NCI-H226 (cell line): ENCODE results near the gene HNRNPD.
"Not testable (repeated sequence)": the region's sequence is repeated elsewhere in the genome, so short reads cannot be mapped to it uniquely, and the experiment has no call there.

Experiments
- DNase-seq: peaks from one replicate; pipeline ENCODE4 v3.0.0-alpha.2; 2015

The HNRNPD gene

GRCh38 chr4:82373816-82374625 lies at the start of gene HNRNPD:
HNRNPD (minus strand) TSS chr4:82373991; CDS start chr4:82373678, 313 bp downstream.
- DNase-seq: peak; percentile 99

DNA sequence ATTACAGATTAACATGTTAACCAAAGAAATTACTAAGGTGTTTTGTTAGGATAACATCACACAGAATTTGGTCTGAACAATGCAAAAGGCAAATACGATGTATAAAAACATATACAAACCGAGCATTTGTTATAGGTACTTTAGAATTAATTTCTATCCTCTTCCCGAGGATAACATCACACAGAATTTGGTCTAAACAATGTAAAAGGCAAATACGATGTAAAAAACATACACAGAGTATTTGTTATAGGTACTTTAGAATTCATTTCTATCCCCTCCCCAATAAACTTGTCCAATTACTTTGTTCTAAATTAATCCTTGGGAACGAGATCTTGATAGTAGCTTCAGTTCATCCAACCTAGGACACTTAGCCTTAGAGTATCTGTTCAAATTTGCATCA lies 48.8 kb upstream of the HNRNPD start:
- no peak for DNase-seq

DNA sequence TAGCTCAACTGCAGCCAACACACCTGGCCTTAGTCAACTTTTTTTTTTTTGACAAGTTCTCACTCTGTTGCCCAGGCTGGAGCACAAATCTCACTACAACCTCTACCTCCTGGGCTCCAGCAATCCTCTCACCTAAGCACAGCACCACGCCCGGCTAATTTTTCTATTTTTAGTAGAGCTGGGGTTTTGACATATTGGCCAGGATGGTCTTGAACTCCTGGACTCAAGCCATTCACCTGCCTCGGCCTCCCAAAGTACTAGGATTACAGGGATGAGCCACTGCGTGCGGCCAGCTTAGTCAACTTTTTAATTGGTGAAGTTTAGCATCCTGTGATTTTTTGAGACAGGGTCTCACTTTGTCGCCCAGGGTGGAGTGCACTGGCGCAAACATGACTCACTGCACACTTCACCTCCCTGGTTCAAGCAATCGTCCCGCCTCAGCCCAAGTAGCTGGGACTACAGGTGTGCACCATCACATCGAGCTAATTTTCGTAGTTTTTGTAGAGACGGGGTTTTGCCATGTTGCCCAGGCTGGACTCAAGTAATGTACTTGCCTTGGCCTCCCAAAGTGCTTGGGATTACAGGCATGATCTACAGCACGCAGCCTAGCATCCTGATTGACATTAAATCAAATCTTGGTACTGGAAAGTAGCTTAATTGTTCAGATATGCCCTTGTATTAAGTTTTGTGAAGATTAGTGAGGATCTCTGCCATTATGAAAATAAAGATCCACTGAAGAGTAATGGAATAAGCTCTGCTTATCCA lies 48.2 kb upstream of the HNRNPD start:
- DNase-seq: no peak

DNA sequence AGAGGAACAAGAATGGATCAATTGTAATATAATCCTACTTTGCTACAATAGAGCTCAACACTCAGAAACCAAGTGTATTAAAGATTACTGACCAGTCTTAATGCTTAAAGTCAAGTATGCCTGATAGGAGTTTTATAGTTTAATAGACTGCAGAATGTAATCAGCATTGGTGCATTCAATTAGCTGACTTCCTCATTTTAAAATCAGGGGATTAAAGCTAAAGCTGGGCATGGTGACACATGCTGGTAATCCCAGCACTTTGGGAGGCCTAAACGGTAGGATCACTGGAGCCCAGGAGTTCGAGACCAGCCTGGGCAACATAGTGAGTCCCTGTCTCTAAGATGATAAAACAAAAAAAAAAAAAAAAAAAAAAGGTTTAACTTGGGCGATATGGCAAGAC lies 45.7 kb upstream of the HNRNPD start:
- DNase-seq: no peak

DNA sequence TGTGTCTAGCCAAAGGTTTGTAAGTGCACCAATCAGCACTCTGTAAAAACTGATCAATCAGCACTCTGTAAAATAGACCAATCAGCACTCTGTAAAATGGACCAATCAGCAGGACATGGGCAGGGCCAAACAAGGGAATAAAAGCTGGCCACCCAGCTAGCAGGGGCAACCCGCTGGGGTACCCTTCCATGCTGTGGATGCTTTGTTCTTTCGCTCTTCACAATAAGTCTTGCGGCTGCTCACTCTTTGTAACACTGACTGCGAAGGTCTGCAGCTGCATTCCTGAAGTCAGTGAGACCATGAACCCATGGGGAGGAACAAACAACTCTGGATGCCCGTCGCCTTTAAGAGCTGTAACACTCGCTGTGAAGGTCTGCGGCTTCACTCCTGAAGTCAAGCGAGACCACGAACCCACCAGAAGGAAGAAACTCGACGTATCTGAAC lies 42.2 kb upstream of the HNRNPD start:
- DNase-seq: no peak

- not testable (repeated sequence) for DNase-seq
Observed at GRCh38 chr4:82415061-82415460, 41.3 kb upstream of the HNRNPD start.

- DNase-seq: no peak
Observed at GRCh38 chr4:82403725-82404124, 29.9 kb upstream of the HNRNPD start.

GRCh38 chr4:82402196-82402775 lies 28.5 kb upstream of the HNRNPD start:
- no peak for DNase-seq

DNA sequence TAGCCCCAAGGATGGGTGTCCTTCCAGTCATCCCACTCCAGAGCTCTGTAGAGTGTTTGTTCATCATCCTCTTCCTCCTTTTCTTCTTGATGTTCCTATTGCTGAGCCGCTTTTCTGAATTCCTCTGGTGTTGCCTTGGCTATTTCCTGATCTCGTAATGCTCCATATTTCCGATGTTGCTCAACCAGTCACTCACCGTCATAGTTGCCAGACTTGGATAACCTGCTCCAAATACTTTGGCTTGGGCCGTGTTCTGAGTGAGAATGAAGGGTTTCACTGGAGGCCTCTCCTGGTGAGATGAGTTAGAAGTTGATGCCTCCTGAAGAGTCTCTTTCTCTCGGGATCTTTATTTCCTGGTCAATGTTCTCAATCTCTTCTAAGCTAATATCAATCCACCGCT lies 27.8 kb upstream of the HNRNPD start:
- DNase-seq: no peak

DNA sequence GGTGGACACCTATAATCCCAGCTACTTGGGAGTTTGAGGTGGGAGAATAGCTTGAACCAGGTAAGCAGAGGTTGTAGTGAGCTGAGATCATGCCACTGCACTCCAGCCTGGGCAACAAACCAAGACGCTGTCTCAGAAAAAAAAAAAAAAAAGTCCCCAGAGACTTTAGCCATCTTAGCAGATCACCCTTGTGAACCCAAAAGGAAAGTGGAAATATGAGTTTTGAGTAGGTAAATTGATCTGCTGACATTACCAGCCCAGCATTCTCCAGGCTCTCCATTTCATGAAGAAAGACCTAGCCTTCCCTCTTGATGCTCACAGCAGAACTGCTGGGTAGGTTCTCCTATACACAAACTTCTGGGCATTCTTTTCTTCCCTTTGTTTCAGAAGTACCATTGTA lies 24.5 kb upstream of the HNRNPD start:
- DNase-seq: no peak

- DNase-seq: no peak
Observed at GRCh38 chr4:82397527-82397926, 23.7 kb upstream of the HNRNPD start.

DNA sequence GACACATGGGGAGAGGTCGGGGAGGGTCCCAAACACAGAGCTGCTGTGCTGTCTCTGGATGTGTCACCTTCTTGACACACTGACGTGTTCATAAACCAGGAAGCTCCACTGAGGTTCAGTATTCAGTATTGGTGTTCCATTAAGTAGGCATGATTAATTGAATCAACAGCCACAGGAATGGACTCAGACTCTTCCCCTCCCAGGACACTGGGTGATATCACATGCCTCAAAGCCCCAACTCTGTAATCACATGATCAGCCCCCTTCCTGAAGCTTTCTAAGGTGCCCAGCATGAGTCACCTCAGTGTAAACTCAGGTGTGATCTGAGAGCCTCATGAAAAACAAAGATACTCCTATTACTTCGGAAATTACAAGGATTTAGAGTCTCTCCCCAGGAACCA lies 21.1 kb upstream of the HNRNPD start:
- no peak for DNase-seq

- DNase-seq: not testable (repeated sequence)
Observed at GRCh38 chr4:82390061-82390460, 16.3 kb upstream of the HNRNPD start.

DNA sequence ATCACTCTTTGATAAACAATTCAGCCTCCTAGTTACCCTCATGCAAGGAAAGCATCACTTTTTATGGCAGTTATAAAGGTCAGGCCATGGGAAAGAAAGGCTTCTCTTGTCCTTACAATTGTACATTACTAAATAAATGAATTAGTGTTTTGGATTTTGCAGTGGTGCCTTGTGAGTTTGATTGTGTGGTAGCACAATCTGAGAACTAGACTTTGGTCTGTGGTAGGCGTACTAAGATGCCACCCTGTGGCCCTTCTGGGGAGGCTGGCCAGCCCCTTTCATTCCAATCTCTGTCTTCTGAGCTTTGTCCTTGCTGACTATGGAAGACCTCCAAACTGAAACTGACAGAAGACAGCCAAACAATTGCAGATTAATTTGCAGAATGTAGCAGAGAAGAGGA lies 14.6 kb upstream of the HNRNPD start:
- no peak for DNase-seq

DNA sequence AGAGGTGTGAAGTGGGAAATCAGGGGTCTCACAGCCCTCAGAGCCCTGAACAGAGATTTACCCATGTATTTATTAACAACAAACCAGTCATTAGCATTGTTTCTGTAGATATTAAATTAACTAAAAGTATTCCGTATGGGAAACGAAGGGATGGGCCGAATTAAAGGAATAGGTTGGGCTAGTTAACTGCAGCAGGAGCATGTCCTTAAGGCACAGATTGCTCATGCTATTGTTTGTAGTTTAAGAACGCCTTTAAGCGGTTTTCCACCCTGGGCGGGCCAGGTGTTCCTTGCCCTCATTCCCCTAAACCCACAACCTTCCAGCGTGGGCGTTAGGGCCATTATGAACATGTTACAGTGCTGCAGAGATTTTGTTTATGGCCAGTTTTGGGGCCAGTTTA lies 12.5 kb upstream of the HNRNPD start:
- not testable (repeated sequence) for DNase-seq

DNA sequence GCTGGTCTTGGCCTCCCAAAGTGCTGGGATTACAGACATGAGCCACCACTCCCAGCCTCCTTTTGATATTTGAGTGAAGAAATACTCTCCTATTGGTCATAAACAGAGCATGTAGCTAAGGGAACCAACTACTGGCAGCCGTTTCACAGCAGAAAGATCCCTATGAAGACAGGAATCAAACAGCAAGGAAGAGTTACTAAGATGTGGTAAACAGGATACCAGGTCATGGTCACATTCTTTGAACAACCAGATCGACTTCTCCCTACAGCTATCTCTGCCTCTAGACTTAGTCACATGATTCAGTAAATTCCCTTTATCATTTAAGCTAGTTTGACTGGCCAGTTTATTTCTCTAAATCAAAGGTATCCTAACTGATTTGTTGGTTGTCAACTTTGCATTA lies 9.0 kb upstream of the HNRNPD start:
- DNase-seq: no peak

DNA sequence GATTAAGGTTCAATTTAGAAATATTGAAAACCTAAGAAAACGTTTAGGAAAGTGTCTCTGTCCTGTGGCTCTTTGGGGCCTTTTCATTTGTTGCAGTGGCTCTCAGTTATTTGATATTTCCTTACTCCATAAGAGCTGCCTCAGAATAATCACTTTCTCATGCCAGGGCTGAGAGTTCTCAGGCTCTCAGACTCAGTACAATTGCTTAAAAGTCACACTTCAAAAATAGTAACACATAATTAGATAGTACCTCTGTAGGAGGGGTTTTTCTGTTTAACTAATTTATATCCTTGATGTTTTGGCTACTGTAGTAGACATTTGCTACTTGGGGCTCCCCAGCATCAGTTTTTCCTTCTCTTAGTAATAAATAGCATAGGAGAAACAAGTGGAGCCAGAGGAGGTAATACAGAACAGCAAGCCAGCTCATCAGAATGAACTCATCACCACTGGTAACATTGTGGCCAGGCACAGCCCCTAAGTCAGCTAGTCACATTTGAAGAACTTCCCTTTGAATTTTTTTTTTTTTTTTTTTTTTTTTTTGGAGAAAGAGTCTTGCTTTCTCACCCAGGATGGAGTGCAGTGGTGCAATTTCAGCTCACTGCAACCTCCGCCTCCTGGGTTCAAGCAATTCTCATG lies 8.0 kb upstream of the HNRNPD start:
- DNase-seq: no peak

GRCh38 chr4:82381235-82381634 lies 7.4 kb upstream of the HNRNPD start:
- no peak for DNase-seq

- DNase-seq: no peak
Observed at GRCh38 chr4:82380831-82381230, 7.0 kb upstream of the HNRNPD start.

DNA sequence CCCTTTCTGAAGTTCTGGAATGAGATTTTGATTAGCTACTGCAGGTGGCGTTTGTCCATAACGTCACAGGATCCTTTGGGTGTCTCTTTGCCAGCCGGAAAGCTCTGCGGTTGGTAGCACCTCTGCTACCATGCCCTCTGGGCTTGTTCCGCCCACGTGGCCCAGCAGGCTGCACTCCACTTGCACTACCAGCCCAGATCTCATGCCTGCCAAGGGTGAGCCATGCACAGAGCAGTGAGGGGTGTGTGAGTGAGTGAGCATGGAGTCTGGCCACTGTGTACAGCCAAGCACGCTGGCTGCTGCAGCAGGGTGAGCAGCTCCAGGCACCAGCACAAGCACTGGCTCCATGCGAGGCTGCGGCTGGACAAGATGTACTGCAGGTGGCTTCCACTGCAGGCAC lies 6.6 kb upstream of the HNRNPD start:
- DNase-seq: no peak

- no peak for DNase-seq
Observed at GRCh38 chr4:82376109-82376508, 2.3 kb upstream of the HNRNPD start.

- DNase-seq: no peak
Observed at GRCh38 chr4:82373486-82373815, 340 bp downstream of the HNRNPD start.
